Neutrophil (primary cell): Measurements from ENCODE around the gene GALNT18.

Source experiments
- H3K27ac ChIP-seq: fragments of 200-600 bp; sonication (generic); 2 replicates; pipeline ENCODE4 v1.5.1; 2016; ENCODE audit warnings: mild to moderate bottlenecking, moderate library complexity
- H3K27me3 ChIP-seq: fragments of 200-600 bp; sonication (generic); 2 replicates; pipeline ENCODE4 v1.6.0; 2016; ENCODE audit warnings: mild to moderate bottlenecking
- H3K36me3 ChIP-seq: fragments of 200-600 bp; sonication (generic); 2 replicates; pipeline ENCODE4 v1.5.1; 2017
- H3K4me1 ChIP-seq, 2 experiments: fragments of 200-600 bp in 1 of 2; sonication (generic) in 1 of 2; 1 replicate in 1 of 2; 2 replicates in 1 of 2; pipeline versions ENCODE4 v1.5.1 to v1.6.1; 2013 to 2016; ENCODE audit warnings: low read depth in 1 of 2, low read length in 1 of 2, mild to moderate bottlenecking in 1 of 2, moderate library complexity in 1 of 2; ENCODE audit not compliant: control insufficient read depth in 1 of 2, insufficient read depth in 1 of 2
- H3K4me3 ChIP-seq, 2 experiments: fragments of 200-600 bp in 1 of 2; sonication (generic) in 1 of 2; 1 replicate in 1 of 2; 2 replicates in 1 of 2; pipeline ENCODE4 v1.5.1; 2013 to 2016; ENCODE audit warnings: low read depth in 1 of 2, low read length in 1 of 2, mild to moderate bottlenecking in 1 of 2, moderate library complexity in 1 of 2
- H3K9me3 ChIP-seq: fragments of 200-600 bp; sonication (generic); 2 replicates; pipeline ENCODE4 v1.5.1; 2016
- CTCF ChIP-seq: fragments of 200-600 bp; sonication (generic); IDR thresholded peaks from 2 replicates; pipeline ENCODE4 v1.5.1; 2016; ENCODE audit warnings: antibody characterized with exemption

Gene GALNT18

GRCh38 chr11:11284481-11284880 is 337.3 kb downstream of the GALNT18 start:
- no peak for TF ChIP-seq CTCF
- Histone ChIP-seq H3K4me1 (no peaks in the 10 kb centered on the region), H3K27me3 (peaks cover 21% of the 10 kb centered on the region), H3K9me3 (no peaks in the 10 kb centered on the region), H3K4me3 (no peak overlapping the region), H3K27ac (no peak overlapping the region), H3K36me3 (no peaks in the 10 kb centered on the region)

- Histone ChIP-seq H3K4me1 (no peaks in the 10 kb centered on the region), H3K27me3 (peaks cover 5% of the 10 kb centered on the region), H3K9me3 (no peaks in the 10 kb centered on the region), H3K27ac (no peak overlapping the region), H3K36me3 (no peaks in the 10 kb centered on the region), H3K4me3 (no peak overlapping the region)
- TF ChIP-seq CTCF = no peak
Observed at GRCh38 chr11:11281626-11282025, 340.2 kb downstream of the GALNT18 start.

GRCh38 chr11:11280826-11281225 is 341.0 kb downstream of the GALNT18 start:
- no peaks in the 10 kb centered on the region for H3K36me3 ChIP-seq
- H3K27ac ChIP-seq = no peak overlapping the region
- H3K4me3 ChIP-seq = no peak overlapping the region
- no peak for TF ChIP-seq CTCF
- no peaks in the 10 kb centered on the region for H3K9me3 ChIP-seq
- H3K27me3 ChIP-seq = no peaks in the 10 kb centered on the region
- H3K4me1 ChIP-seq = no peaks in the 10 kb centered on the region

- no peak for TF ChIP-seq CTCF
- Histone ChIP-seq H3K27ac (no peak overlapping the region), H3K4me1 (no peaks in the 10 kb centered on the region), H3K4me3 (no peak overlapping the region), H3K27me3 (no peaks in the 10 kb centered on the region), H3K9me3 (no peaks in the 10 kb centered on the region), H3K36me3 (no peaks in the 10 kb centered on the region)
Observed at GRCh38 chr11:11279956-11280689, 341.7 kb downstream of the GALNT18 start.

GRCh38 chr11:11272254-11272653 is 349.6 kb downstream of the GALNT18 start:
- no peaks in the 10 kb centered on the region for H3K36me3 ChIP-seq
- TF ChIP-seq CTCF = no peak
- H3K9me3 ChIP-seq = no peaks in the 10 kb centered on the region
- peaks cover 8% of the 10 kb centered on the region for H3K27me3 ChIP-seq
- H3K4me3 ChIP-seq = no peak overlapping the region
- H3K4me1 ChIP-seq = no peaks in the 10 kb centered on the region
- H3K27ac ChIP-seq = no peak overlapping the region
